ENCODE data around the gene PGA3. TPM values are rescaled to one million over a fixed set of nuclear protein-coding genes. Genes with fewer than 3 reads are reported as not detected.
"Not testable (repeated sequence)": the region's sequence is repeated elsewhere in the genome, so short reads cannot be mapped to it uniquely, and the experiment has no call there.

PGA3 gene
- not detected for total RNA-seq
- polyA plus RNA-seq (2013, experiment 1 of 2) = 0.21 TPM
- 0.46 TPM for polyA plus RNA-seq (2013, experiment 2 of 2)
- long read RNA-seq, experiment 1 = 0 reads
- long read RNA-seq, experiment 2 = 0 reads
- long read RNA-seq, experiment 3, partial matches to known transcripts = 0 of 2 reads
- long read RNA-seq, experiment 3, other reads (novel, unspliced or antisense) = 0 of 2 reads
- long read RNA-seq, experiment 4, partial matches to known transcripts = 0 of 1 reads
- long read RNA-seq, experiment 4, other reads (novel, unspliced or antisense) = 0 of 1 reads

- not testable (repeated sequence) for H3K36me3 ChIP-seq (ENCODE audit: control insufficient read depth, insufficient read depth, low read length); H3K4me3 Mint-ChIP-seq; H3K9ac ChIP-seq (ENCODE audit: extremely low read depth, low read length, poor library complexity, severe bottlenecking); H3K9me3 ChIP-seq (ENCODE audit: control insufficient read depth, low read length); H3K27ac ChIP-seq (ENCODE audit: low read depth, low read length); H3K4me1 ChIP-seq (ENCODE audit: control insufficient read depth, insufficient read depth, low read length); H3K9me3 Mint-ChIP-seq; H3K4me3 ChIP-seq (ENCODE audit: low read length); H3K27ac Mint-ChIP-seq; H3K36me3 Mint-ChIP-seq (ENCODE audit: low read depth); H3K4me1 Mint-ChIP-seq; DNase-seq
- H3K27me3 Mint-ChIP-seq (ENCODE audit: insufficient read depth) = peaks cover 42% of the 10 kb centered on the region
- peaks cover 34% of the 10 kb centered on the region for H3K27me3 ChIP-seq (ENCODE audit: control insufficient read depth, insufficient read depth, low read length, poor library complexity, severe bottlenecking)
- WGBS, 2 experiments (ENCODE audit: insufficient coverage in 1 of 2, insufficient read length in 1 of 2) = 82 to 89% methylated on average over 5 to 14 of the region's 18 CpGs
Measured at GRCh38 chr11:61202950-61203746, at the start of gene PGA3. PGA3 (plus strand) TSS chr11:61203515; CDS start chr11:61203565, 50 bp downstream.

- H3K4me3 Mint-ChIP-seq = no peak overlapping the region
- no peak overlapping the region for H3K9ac ChIP-seq (ENCODE audit: extremely low read depth, low read length, poor library complexity, severe bottlenecking)
- H3K9me3 Mint-ChIP-seq = peaks cover 7% of the 10 kb centered on the region
- H3K4me3 ChIP-seq (ENCODE audit: low read length) = no peak overlapping the region
- H3K36me3 Mint-ChIP-seq (ENCODE audit: low read depth) = peaks cover 26% of the 10 kb centered on the region
- H3K27ac ChIP-seq (ENCODE audit: low read depth, low read length) = no peak overlapping the region
- no peaks in the 10 kb centered on the region for H3K27me3 ChIP-seq (ENCODE audit: control insufficient read depth, insufficient read depth, low read length, poor library complexity, severe bottlenecking)
- no peak for TF ChIP-seq CTCF (conservative IDR thresholded peaks at IDR 0.05)
- no peak overlapping the region for H3K27ac Mint-ChIP-seq
- peaks cover 25% of the 10 kb centered on the region for H3K9me3 ChIP-seq (ENCODE audit: control insufficient read depth, low read length)
- H3K36me3 ChIP-seq (ENCODE audit: control insufficient read depth, insufficient read depth, low read length) = peaks cover 16% of the 10 kb centered on the region
- H3K4me1 ChIP-seq (ENCODE audit: control insufficient read depth, insufficient read depth, low read length) = peaks cover 25% of the 10 kb centered on the region
- 90 to 94% methylated on average over 2 of the region's 2 CpGs for WGBS, 2 experiments (ENCODE audit: insufficient coverage in 1 of 2, insufficient read length in 1 of 2)
- peaks cover 5% of the 10 kb centered on the region for H3K27me3 Mint-ChIP-seq (ENCODE audit: insufficient read depth)
- DNase-seq = no peak
- H3K4me1 Mint-ChIP-seq = peaks cover 62% of the 10 kb centered on the region
Measured at GRCh38 chr11:61153593-61154095, 49.7 kb upstream of the PGA3 start.

GRCh38 chr11:61154528-61154927 lies 48.8 kb upstream of the PGA3 start:
- 98 to 100% methylated on average over 3 of the region's 4 CpGs for WGBS, 2 experiments (ENCODE audit: insufficient coverage in 1 of 2, insufficient read length in 1 of 2)
- TF ChIP-seq CTCF (conservative IDR thresholded peaks at IDR 0.05) = no peak
- H3K9me3 ChIP-seq (ENCODE audit: control insufficient read depth, low read length) = peaks cover 25% of the 10 kb centered on the region
- no peak overlapping the region for H3K27ac ChIP-seq (ENCODE audit: low read depth, low read length)
- peaks cover 5% of the 10 kb centered on the region for H3K27me3 Mint-ChIP-seq (ENCODE audit: insufficient read depth)
- peaks cover 65% of the 10 kb centered on the region for H3K4me1 Mint-ChIP-seq
- no peak overlapping the region for H3K4me3 ChIP-seq (ENCODE audit: low read length)
- peaks cover 26% of the 10 kb centered on the region for H3K36me3 Mint-ChIP-seq (ENCODE audit: low read depth)
- peaks cover 7% of the 10 kb centered on the region for H3K9me3 Mint-ChIP-seq
- no peak overlapping the region for H3K4me3 Mint-ChIP-seq
- peaks cover 16% of the 10 kb centered on the region for H3K36me3 ChIP-seq (ENCODE audit: control insufficient read depth, insufficient read depth, low read length)
- H3K27me3 ChIP-seq (ENCODE audit: control insufficient read depth, insufficient read depth, low read length, poor library complexity, severe bottlenecking) = no peaks in the 10 kb centered on the region
- no peak overlapping the region for H3K27ac Mint-ChIP-seq
- no peak for DNase-seq
- H3K4me1 ChIP-seq (ENCODE audit: control insufficient read depth, insufficient read depth, low read length) = peaks cover 22% of the 10 kb centered on the region
- no peak overlapping the region for H3K9ac ChIP-seq (ENCODE audit: extremely low read depth, low read length, poor library complexity, severe bottlenecking)

Measured in endodermal cell (in vitro differentiated cells).